HG03571 (cell line): ENCODE results near the gene RASGRP2.

ENCODE experiments used
- ATAC-seq: cut with Tn5 transposase; IDR thresholded peaks from one replicate; pipeline ENCODE4 v1.9.1; 2021; ENCODE audit not compliant: unreplicated experiment

Gene RASGRP2

DNA sequence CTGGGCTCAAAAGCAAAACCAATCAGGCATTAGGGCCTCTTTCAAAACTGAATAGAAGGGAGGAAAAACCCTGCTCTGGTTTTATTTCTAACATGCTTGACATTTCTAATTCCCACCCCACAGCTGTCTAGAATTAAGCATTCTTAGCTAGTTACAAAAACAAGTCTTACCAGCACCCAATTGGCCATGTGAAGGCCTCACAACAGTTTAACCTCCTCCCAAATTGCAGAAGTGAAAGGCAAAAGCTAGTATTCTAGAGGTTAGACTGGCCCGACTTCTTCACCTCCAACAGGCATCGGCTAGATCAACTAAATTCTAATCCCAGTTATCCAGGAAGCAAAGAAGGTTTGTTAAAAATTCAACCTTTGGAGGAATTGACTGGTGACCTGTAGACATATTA, 27.9 kb upstream of the RASGRP2 start:
- no peak for ATAC-seq

DNA sequence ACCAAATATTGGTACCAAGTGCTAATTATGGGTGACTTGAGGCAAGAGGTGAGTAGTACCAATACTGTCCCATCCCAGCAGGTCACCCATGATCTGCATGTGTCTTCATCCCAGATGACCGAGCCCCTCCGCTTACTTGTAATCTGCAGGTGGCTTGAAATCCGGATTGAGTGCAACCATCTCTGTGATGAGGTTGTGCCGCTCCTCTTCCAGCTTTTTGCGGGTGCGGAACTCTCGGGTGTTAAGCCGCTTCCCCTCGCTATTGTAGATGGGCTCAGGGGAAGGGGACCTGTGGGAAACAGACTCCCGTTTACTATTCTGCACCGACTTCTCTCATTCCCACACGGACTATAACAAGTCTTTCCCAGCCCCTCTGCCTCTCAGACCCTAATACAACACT, 26.2 kb upstream of the RASGRP2 start:
- no peak for ATAC-seq

DNA sequence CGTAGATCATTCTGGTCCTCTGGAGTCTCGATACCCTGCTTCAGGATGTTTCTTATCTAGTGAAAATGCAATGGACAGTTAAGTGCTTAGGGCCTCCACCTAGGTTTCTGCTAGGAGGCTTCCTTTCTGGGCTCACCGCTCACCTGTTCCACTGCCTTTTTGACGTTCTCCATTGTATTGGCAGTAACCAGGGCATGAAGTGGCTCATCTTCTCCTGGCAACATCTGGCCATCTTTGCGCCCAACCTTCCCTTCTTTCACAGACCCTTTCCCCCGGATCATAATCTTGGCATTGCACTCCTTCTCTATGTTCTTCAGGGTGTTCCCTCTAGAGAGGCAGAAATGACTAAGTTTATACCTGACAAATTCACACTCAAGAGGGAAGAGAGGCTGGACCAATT, 25.3 kb upstream of the RASGRP2 start:
- ATAC-seq: no peak

DNA sequence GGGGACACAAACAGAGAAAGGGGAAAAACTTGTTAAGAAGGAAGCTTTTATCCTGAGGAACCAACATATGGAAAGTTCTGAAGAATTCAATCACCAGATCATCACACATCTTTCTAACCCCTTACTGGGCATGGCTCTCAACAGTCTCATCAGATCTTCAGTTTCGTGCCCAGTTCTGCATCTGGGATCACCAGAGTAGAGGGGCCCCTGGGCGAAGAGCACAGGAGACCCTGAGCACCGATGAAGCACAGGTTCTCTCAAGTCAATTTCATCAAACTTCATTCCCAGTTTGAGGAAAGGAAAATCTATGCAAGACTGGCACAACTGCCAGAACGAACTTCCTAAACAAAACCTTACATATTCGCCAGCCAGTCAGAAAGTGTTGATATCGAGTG, 24.4 kb upstream of the RASGRP2 start:
- ATAC-seq: no peak

DNA sequence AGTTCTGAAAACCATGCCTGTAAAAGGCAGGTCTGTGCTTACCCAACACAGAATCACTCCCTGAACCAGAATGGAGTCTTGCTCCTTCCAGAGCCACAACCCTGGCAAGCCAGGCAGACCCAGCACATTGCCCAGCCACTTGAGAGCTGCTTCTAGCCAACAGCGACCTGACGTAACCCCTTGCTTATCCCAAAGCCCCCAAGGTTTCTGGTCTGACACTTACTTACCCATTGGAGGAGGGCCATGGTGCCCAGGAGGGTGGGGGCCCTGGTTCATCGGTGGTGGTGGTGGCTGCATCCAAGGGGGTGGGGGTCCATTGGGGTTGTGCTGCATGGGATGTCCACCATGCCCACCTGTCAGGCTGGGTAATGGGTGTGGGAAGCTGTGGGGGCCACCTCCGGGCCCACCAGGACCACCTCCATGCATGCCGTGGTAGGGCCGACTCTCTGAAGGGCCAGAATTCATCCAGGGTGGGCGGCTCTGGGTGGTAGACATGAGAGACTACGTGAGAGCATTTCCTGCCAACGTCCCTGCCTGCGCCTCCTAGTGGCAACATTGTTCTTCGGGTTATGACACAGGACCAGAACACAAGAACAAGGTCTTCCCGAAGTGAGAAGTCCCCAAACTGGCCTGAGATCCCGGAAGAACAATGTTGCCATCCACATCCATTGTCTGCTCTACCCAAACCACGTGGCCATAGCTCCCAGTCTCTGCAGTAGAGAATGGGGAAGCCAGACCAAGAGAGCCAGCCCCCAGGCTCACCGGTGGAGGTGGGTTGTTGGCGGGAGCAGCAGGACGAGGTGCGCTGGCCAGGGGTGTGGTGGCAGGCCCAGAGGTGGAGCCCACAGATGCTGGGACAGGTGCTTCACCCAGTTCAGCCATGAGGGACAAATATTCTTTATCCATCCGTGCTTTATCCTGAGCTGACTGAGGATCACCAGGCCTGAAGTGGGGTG, 23.7 kb upstream of the RASGRP2 start:
- no peak for ATAC-seq

DNA sequence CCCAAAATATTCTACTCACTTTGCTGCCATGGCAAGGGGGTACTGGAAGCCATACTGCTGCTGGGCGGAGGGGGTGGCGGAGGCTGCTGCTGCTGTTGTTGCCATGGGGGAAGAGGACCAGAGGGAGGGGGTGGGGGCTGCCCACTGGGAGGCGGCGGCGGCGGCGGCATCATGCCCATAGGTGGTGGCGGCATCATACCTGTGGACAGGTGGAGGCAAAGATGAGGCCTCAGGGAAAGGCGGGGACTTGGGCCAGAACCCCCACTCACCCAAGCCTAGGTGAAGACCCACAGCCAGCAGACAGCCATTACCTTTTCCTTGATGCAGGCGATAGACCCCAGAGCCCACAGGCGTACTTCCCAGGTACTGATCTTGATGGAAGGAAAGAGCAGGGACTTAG, 22.9 kb upstream of the RASGRP2 start:
- no peak for ATAC-seq

DNA sequence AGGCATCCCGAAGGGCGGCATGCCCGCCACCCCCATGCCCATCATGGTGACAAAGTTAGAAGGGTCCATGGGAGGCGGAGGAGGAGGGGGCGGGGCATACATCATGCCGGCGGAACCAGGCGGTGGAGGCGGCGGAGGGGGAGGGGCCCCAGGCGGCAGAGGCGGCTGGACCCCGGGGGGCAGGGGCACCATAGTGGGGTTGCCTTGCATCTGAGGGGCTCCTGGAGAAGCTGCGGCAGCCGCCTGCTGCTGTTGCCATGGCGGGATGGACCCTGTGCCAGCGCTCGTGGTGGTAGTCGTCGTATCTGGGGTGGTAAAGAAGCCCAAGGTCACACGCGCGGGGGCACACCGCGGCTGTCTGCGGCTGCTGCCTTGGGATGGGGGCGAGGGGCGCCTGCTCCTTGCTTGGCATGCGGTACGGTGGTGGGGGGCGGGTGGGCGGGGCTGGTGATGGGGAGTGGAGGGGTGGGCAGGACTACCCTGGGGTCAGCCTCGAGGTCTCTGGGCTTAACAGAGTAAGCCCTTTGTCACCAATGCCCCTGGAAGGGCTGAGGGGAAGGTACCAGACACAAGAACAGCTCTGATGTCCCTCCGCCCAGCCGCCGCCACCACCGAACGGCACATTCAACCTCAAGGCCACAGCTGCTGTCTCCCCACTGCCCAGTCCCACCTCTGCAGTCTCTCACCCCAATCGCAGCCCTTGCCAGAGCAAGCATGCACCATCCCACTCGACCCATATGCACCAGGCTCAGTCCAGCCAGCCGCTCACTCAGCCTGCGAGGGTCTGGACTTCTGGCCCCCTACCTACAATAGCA, 22.1 kb upstream of the RASGRP2 start:
- ATAC-seq: no peak

DNA sequence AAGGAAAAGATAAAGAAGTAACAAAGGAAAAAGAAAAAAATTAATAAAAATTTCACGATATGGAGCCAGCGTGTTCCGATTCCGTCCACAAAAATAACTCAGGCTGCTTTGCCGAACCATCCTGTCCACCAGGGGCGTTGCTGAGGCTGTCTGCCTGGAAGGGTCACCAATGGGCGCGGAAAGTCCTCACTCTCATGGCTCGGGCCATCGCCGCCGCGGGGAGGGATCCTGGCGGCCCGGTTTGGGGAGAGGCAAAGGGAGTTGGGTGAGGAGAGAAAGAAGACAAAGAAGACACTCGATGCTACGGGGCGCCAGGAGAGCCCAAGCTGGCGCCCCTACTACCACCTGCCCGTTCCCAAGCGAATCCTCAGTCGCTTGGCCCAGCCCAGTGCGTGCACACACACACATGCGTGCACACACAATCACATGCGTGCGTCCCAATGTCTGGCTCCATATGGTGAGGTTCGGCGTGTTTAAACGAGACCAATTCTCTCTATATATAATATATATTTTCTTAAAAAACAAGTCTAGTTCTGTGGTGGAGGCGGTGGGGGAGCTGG, 21.4 kb upstream of the RASGRP2 start:
- ATAC-seq: no peak

DNA sequence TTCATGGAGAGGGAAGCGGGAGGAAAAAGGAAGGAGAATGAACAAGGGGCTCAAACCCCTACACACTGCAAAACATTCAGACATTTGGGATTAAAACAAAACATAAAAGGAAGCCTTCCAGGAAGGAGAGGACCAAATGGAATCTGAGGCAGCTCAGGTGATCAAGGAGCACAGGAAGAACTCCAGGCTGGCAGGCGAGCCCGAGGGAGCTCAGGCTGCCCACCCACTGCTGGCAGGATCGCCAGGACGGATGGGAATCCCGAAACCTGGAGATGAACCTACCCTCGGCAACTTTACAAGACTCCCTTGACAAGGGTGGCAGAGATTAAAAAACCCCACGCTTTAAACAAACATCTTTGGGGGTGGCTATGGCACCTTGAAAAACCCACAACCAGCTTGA, 20.8 kb upstream of the RASGRP2 start:
- ATAC-seq: no peak

DNA sequence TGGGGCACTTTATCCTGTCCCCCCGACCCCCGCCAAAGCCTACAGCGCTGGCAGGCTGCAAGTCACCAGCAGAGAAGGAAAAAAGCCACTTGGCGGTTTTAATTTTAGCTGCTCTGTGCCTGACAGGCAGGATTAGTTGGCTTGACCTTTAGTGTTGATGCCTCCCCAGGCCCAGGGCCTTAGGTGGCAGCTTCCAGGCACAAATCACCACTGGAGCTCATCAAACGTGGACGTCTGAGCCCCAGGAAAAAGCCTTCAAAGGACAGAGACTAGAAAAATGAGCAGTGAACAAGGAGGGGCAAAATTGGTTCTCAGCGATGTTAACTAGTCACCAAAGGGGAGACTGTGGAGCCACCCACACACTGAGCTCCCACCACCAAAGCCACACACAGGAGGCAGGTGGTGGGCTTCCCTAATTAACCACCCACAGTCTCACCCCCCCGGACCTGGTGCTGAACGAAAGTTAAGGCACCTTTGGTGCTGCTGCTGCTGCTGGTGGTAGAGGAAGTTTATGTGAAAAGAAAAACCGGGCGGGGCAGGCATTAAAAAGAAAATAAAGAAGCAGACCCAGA, 20.2 kb upstream of the RASGRP2 start:
- no peak for ATAC-seq

DNA sequence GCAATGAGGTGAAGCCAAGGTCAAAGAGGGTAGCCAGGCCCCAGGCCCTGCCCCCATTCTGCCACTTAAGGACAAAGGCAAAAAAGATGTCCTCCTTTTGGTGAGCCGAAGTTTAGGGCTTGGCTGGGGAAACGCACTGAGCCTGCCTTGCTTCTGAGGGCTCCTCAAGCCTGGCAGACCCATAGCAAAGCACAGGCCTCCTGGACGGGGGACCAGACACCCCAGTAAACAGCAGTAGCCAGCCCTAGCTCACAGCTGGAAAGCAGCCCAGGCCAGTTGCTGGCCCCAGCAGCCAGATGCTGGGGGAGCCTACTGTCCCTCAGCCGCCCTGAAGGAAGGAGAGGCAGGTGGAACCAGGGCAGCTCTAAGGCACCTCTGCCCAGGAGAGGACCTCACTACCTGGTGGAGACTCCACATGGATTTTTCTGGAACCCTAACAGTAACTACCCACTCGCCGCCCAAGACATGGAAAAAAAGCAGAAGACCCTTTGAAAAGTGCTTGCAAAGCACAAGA, 19.6 kb upstream of the RASGRP2 start:
- no peak for ATAC-seq

DNA sequence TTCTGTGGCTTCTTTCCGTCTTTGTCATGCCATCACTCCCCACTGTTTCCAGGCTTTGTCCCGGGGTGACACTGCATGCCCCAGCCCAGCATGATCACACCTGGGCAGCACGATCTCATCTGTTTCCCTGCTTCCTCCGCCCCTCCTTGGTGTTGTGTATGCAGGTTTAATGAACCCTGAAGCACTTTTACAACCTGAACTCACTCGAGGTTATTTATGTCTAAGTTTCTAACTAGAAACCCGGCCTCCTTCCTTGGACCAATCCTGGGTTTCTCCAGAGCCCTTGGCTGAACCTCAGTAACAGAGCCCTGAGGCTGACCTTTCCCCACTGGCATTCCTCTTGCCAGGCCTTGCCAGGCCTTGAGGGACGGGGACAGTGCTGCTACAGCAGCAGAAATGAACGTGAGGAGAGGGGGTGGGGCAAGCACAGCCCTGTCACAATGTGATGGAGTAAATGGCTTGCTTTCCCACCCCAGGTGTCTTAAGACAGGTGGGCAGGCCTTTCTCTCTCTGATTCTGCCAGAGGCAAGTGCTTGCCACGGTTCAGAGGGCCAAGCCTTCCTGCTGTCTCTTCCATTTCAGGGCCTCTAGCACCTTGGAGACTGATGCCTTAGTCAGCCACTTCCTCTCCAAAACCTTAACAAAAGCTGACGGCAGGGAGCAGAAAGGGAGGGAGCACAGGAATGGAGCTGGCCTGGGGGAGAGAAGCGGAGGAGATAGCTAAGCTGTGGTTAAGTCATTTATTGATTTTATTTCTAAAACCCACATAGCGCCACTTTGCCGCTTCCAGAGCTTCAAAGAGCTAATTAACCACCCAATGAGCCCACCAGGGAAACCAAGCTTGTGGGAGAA, 19.0 kb upstream of the RASGRP2 start:
- no peak for ATAC-seq

DNA sequence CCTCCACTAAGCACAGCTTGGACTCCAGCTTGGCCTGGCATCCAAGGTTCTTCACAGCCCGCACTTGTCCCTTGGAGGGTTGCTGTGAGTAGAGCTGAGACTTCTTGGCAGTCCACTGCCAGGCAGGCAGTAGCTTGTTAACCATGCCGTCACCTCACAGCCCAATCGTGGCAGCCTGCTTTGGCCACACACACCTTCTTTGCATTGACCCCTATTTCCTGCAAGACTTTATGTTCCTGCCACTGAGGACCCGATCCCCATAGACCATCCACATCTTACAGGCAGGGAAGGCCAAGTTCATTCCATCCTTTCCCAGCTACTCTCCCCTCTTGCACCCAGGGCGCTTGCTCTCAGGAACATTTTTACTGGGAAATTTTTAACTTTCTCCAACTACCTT, 18.3 kb upstream of the RASGRP2 start:
- ATAC-seq: no peak

DNA sequence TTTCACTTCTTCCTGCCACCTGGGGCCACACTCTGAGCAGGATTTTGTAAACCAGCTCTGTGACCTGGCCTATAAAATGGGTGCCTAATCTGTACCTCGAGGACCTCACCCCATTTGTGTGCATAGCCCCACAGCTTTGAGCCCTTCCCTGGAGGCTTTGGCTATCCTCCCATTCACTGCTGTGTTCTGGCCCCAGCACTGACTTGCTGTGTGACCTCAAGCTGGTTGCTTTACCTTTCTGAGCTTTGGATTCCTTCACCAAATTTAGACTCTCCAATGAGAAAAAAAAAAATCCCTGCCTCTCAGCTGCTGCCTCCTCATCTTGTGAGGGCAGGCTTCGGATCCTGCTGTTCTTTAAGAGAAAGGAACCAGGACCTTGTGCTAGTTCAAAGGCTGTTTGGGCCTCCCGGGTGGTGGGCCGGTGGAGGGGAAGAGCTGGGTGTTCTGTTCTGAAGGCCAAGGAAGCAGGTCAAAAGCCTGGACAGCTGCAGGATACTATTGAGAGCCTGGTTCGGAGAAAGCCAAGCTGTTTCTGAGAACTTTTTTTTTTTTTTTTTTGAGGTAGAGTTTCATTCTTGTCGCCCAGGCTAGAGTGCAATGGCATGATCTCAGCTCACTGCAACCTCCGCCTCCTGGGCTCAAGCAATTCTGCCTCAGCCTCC, 16.9 kb upstream of the RASGRP2 start:
- no peak for ATAC-seq

DNA sequence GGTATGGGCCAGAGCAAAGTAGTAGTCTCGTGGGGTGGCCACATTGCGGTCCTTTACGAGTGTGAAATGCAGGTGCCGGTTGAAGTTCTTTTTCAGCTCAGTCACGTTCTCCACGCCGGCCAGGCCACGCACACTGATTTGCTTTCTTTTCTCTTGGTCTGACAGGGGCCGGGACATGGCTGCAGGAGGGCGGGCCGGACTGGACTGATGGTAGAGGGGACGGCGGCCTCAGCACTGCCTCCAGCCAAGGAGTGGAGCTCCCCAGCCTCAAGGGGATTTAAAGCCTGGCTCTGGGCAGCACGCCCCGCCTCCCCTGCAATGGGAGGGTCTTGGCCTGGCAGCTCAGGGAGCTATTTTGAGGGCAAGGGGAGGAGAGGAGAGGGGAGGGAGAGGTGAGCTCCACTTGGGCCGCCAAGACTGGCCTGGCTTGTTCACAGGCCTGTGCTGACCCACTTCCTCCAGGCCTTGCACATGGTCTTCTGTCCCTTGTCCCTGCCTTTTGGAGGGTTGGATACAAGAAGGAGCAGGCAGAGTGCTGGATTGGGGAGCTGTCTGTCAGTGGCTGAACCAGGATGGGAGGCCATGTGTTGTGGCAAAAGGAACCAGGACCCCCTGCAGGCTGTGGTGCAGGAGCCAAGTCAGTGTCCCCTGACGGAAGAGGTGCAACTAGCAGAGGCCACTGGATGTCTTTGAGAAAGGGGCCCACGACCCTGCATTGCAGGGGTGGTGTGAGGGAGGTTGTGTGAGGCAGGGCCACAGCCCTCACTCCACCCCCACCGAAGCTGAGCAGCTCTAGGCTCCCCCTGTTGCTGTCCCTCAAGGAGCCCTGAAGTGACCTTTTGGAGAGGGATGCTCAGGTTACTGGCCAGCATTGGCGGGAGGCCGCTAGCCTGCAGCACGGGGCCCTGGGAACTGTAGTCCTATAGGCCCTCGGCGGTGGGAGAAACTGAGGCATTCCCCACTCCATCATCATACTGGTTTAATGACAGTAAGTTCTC, 16.1 kb upstream of the RASGRP2 start, which contains the start of gene PYGM:
PYGM (minus strand) TSS at position 253 of the 998 bp plus-strand sequence; CDS start at position 177, 76 bp downstream.
- no peak for ATAC-seq

DNA sequence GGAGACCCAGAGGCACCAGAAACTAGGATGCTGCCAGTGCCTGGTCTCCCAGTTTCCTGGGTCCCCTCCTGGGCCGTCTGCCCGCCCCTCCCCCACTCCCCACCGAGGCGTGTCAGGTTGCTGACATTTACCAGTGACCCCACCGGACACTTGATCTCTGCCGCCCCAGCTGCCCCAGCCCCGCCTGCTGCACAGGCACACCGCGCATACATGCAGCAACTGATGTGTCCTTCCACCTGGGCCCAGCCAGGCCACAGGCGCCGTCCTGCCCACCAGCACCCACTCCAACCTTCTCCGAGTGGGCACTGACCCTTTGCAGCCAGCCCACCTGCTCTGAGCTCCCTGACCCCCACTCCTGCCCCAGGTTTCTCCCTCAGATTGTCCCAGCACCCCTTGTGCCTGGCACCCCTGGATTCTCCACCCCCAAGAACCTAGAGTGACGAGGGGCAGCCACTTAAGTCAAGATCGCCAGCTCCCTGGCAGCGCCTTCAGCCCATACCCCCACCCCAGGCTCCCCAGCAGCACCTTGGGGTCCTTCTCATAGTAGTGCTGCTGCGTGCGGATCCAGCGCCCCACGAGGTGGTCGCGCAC, 15.3 kb upstream of the RASGRP2 start:
- ATAC-seq: no peak

DNA sequence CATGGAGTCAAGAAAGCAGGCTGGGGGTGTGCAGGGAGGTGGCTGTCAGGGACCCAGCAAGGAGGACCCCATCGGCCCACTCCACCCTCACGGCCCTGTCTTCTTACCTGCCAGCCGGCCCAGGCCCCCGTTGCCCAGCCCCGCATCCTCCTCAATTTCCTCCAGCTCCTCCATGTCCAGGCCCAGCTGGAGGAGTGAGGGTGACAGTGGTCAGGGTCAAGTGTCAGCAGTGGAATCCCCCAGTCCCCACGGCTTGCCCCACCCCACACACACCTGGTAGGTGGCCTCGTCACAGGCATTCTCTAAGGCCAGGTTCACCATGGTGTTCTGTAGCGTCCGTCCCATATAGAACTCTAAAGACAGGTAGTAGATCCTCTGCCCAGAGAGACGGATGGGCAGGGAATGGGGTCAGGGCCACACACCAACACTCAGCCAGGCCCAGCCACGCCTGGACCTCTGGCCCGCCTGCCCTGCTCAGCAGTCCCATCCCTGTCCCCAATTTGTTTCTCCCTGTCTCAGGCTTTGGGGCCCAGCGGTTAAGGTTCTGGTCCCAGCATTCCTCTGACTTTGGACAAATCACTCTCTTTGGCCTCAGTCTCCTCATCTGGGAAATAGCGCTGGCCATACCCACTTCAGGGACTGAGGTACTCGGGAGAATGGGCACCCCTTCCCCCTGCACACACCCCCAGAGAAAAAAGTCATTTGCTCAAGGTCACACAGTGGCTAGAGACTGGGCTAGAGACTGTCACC, 14.6 kb upstream of the RASGRP2 start:
- no peak for ATAC-seq
